OCI-LY3 (cell line): Measurements from ENCODE around the gene HTR1D.

Experiments used
- H2AFZ ChIP-seq: fragments of 200-600, 300-600 bp; shearing (Covaris generic); 2 replicates; pipeline ENCODE4 v1.6.0; 2014; ENCODE audit warnings: antibody characterized with exemption, low read depth, low read length
- H3K27ac ChIP-seq: fragments of 200-600, 300-600 bp; sonication (generic); 2 replicates; pipeline ENCODE4 v1.5.1; 2014; ENCODE audit warnings: mild to moderate bottlenecking, low read length, moderate library complexity, mixed read lengths
- H3K27me3 ChIP-seq: fragments of 200-600, 300-600 bp; sonication (generic); 2 replicates; pipeline ENCODE4 v1.6.1; 2014; ENCODE audit warnings: low read depth, low read length, mixed read lengths
- H3K36me3 ChIP-seq: fragments of 200-600, 300-600 bp; sonication (generic); replicated peaks from 2 replicates; pipeline ENCODE3; 2014; ENCODE audit warnings: low read depth, low read length, mixed read lengths
- H3K4me1 ChIP-seq: fragments of 300-600, 200-600 bp; sonication (generic); 2 replicates; pipeline ENCODE4 v1.6.1; 2014; ENCODE audit warnings: low read length, mixed read lengths
- H3K4me2 ChIP-seq: fragments of 200-600, 300-600 bp; sonication (generic); 2 replicates; pipeline ENCODE4 v1.6.1; 2014; ENCODE audit warnings: low read length, mixed read lengths
- H3K4me3 ChIP-seq: fragments of 300-600, 200-600 bp; sonication (generic); 2 replicates; pipeline ENCODE4 v1.5.1; 2014; ENCODE audit warnings: antibody characterized with exemption, mild to moderate bottlenecking, low read length, moderate library complexity
- H3K79me2 ChIP-seq: fragments of 300-600, 200-600 bp; shearing (Covaris generic); 2 replicates; pipeline ENCODE4 v1.6.1; 2014; ENCODE audit warnings: mild to moderate bottlenecking, low read length, mixed read lengths
- H3K9ac ChIP-seq: fragments of 300-600, 200-600 bp; shearing (Covaris generic); 2 replicates; pipeline ENCODE4 v1.6.0; 2014; ENCODE audit warnings: mild to moderate bottlenecking, low read length, moderate library complexity
- H3K9me3 ChIP-seq: fragments of 200-600, 300-600 bp; shearing (Covaris generic); 2 replicates; pipeline ENCODE4 v1.6.1; 2014; ENCODE audit warnings: low read length, mixed read lengths; ENCODE audit not compliant: insufficient read depth
- H4K20me1 ChIP-seq: fragments of 200-600, 300-600 bp; sonication (generic); 2 replicates; pipeline ENCODE4 v1.6.1; 2016; ENCODE audit warnings: low read length, mixed read lengths; ENCODE audit not compliant: insufficient read depth
- EZH2phosphoT487 ChIP-seq: fragments of 200-600 bp; shearing (Covaris generic); IDR thresholded peaks from 2 replicates; pipeline ENCODE4 v1.6.1; 2018; ENCODE audit warnings: antibody characterized with exemption, mixed run types, low read depth
- TF ChIP-seq, protein P1 (sequence below): fragments of 200-600, 300-600 bp; sonication (generic); IDR thresholded peaks from 2 replicates; pipeline ENCODE4 v1.5.1; 2014; ENCODE audit warnings: antibody characterized with exemption, low read length, low read depth

Gene HTR1D

DNA sequence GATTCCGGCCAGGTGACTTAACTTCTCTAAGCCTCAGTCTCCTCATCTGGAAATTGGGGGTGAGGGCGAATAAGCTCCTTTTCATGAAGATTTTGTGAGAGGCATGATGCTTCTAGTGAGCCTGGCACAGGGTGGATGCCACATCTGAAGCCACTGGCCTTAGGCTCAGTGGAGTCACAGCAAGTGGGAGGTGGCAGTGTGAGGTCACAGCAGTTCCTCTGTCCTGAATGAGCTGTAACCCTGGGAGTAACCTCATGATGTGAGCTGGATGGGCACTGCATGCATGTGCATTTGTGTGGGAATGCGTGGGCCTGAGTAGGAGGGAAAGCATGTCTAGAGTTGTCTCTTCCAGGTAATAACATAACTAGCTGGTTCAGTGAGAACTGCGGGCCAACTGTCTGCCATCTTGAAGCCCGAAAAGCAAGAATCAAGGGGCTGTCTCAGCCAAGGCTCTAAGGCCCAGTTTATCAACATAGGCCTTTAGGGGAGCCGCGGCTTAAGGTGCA is 27.0 kb upstream of the HTR1D start:
- no peak overlapping the region for H3K4me2 ChIP-seq
- H3K9me3 ChIP-seq = no peaks in the 10 kb centered on the region
- H4K20me1 ChIP-seq = no peaks in the 10 kb centered on the region
- no peaks in the 10 kb centered on the region for H3K79me2 ChIP-seq
- H2AFZ ChIP-seq = no peak overlapping the region
- no peaks in the 10 kb centered on the region for H3K4me1 ChIP-seq
- H3K9ac ChIP-seq = no peak overlapping the region
- TF ChIP-seq, protein P1, sequence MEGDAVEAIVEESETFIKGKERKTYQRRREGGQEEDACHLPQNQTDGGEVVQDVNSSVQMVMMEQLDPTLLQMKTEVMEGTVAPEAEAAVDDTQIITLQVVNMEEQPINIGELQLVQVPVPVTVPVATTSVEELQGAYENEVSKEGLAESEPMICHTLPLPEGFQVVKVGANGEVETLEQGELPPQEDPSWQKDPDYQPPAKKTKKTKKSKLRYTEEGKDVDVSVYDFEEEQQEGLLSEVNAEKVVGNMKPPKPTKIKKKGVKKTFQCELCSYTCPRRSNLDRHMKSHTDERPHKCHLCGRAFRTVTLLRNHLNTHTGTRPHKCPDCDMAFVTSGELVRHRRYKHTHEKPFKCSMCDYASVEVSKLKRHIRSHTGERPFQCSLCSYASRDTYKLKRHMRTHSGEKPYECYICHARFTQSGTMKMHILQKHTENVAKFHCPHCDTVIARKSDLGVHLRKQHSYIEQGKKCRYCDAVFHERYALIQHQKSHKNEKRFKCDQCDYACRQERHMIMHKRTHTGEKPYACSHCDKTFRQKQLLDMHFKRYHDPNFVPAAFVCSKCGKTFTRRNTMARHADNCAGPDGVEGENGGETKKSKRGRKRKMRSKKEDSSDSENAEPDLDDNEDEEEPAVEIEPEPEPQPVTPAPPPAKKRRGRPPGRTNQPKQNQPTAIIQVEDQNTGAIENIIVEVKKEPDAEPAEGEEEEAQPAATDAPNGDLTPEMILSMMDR = no peak
- no peak for TF ChIP-seq EZH2phosphoT487
- H3K27ac ChIP-seq = no peak overlapping the region
- H3K4me3 ChIP-seq = no peak overlapping the region
- no peaks in the 10 kb centered on the region for H3K36me3 ChIP-seq
- H3K27me3 ChIP-seq = no peaks in the 10 kb centered on the region

DNA sequence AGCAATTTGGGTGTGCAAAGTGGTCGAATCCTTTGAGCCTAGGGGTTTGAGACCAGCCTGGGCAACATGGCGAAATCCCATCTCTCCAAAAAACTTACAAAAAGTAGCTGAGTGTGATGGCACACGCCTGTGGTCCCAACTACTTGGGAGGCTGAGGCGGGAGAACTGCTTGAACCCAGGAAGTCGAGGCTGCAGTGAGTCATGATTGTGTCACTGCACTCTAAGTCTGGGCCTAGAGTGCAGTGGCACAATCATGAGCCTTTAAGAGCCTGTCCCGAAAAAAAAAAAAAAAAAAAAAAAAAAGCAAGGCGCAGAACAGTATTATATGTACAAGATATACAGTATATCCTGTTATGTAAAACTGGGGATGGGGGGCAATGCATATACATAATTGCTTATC is 25.1 kb upstream of the HTR1D start:
- TF ChIP-seq, protein P1 = no peak
- TF ChIP-seq EZH2phosphoT487 = no peak
- Histone ChIP-seq H3K4me3 (no peak overlapping the region), H3K27ac (no peak overlapping the region)

DNA sequence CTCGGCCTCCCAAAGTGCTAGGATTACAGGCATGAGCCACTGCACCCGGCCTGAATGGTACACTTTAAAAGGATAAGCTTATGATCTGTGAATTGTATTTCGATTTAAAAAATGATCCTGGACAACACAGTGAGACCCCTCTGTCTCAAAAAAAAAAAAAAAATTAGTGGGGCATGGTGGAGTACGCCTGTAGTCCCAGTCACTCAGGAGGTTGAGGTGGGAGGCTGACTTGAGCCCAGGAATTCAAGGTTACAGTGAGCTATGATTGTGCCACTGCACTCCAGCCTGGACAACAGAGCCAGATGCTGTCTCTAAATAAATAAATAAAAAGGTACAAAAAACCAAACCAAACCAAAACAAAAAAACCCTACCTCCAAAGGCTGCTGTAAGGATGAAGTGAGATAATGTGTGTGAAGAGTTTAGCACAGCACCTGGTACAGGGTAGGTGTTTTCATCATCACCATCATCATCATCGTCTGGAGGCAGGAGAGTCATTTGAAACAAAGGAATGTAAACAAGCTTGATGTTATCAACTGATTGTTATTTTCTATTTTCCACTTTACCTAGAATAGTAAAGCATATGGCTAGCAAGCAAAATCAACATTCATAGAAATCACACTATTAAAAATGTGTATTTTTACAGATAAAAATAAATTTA is 22.5 kb upstream of the HTR1D start:
- TF ChIP-seq, protein P1 = no peak
- no peak for TF ChIP-seq EZH2phosphoT487
- no peak overlapping the region for H3K4me3 ChIP-seq
- H3K79me2 ChIP-seq = no peaks in the 10 kb centered on the region
- H3K27me3 ChIP-seq = no peaks in the 10 kb centered on the region
- H3K4me1 ChIP-seq = no peaks in the 10 kb centered on the region
- H3K9me3 ChIP-seq = no peaks in the 10 kb centered on the region
- H3K9ac ChIP-seq = no peak overlapping the region
- no peak overlapping the region for H3K4me2 ChIP-seq
- H2AFZ ChIP-seq = no peak overlapping the region
- no peak overlapping the region for H3K27ac ChIP-seq
- no peaks in the 10 kb centered on the region for H3K36me3 ChIP-seq
- no peaks in the 10 kb centered on the region for H4K20me1 ChIP-seq

More for the DNA sequence above, 25.1 kb upstream of the HTR1D start:
- no peak overlapping the region for H3K9ac ChIP-seq
- no peaks in the 10 kb centered on the region for H3K9me3 ChIP-seq
- no peak overlapping the region for H2AFZ ChIP-seq
- H3K4me1 ChIP-seq = no peaks in the 10 kb centered on the region
- no peaks in the 10 kb centered on the region for H3K27me3 ChIP-seq
- no peaks in the 10 kb centered on the region for H3K36me3 ChIP-seq
- no peak overlapping the region for H3K4me2 ChIP-seq
- H3K79me2 ChIP-seq = no peaks in the 10 kb centered on the region
- no peaks in the 10 kb centered on the region for H4K20me1 ChIP-seq

DNA sequence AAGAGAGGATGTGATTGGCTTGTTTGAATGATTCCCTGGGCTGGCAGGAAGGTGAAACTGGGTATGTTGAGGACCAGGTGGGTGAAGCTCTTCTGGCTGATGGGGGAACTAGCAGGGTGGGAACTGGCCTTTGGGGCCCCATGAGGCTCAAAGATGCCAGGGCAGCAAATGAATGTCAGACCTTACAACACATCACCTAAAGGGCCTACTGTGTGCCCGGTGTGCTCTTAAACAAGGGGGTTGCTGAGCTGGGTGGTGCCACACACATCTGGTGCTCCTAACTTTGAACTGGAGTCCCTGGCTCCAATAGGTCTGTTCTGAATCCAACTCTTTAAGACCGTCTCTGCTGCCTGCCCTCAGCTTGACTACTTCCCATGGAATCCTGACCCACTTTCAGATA is 21.3 kb upstream of the HTR1D start:
- Histone ChIP-seq H3K4me1 (no peaks in the 10 kb centered on the region), H3K27me3 (no peaks in the 10 kb centered on the region), H4K20me1 (no peaks in the 10 kb centered on the region), H3K4me2 (no peak overlapping the region), H3K4me3 (no peak overlapping the region), H3K79me2 (no peaks in the 10 kb centered on the region), H2AFZ (no peak overlapping the region), H3K27ac (no peak overlapping the region), H3K36me3 (no peaks in the 10 kb centered on the region), H3K9ac (no peak overlapping the region), H3K9me3 (no peaks in the 10 kb centered on the region)
- TF ChIP-seq, protein P1 = no peak
- no peak for TF ChIP-seq EZH2phosphoT487
